K562 (cell line): ENCODE results near the gene HAND2. TPM values are rescaled to one million over a fixed set of nuclear protein-coding genes. Genes with fewer than 3 reads are reported as not detected.

Experiments used
- ATAC-seq: fragments of 200-7000 bp; cut with Tn5 transposase; 3 replicates; pipeline ENCODE4 v1.9.1; 2020; ENCODE audit warnings: moderate library complexity
- BruUV-seq: library from RNA; stranded (reverse); fragments of 400-500 nt; replicated peaks from 2 replicates; lab custom pipeline; 2021; lab: Mats Ljungman, UMichigan
- CTCF ChIA-PET: fragments of 300-600 bp; formaldehyde crosslinking; extraction: SDS; loops from one replicate; lab custom pipeline; 2021; ENCODE audit warnings: low intra/inter-chr PET ratio; lab: Yijun Ruan, JAX
- POLR2A ChIA-PET: fragments of 300-600, 350-650 bp; sonication (Branson Sonifier 250); formaldehyde crosslinking; extraction: SDS; loops from one replicate; lab custom pipeline; 2021; ENCODE audit warnings: antibody characterized with exemption, inconsistent platforms; lab: Yijun Ruan, JAX
- DNase-seq, 4 experiments: peaks; one replicate each; pipeline versions ENCODE4 v3.0.0 to v3.0.0-alpha.2; 2011 to 2018; ENCODE audit warnings: low spot score in 3 of 4, mixed read lengths in 3 of 4; ENCODE audit errors: extremely low read depth in 1 of 4
- FAIRE-seq: peaks from 2 replicates; lab custom pipeline; 2011; peaks lifted over from hg19 to GRCh38; lab: Jason Lieb, UNC
- H2AFZ ChIP-seq: 2 replicates; pipeline ENCODE4 v1.6.0; 2011; ENCODE audit warnings: low read depth, low read length, control low read depth, inconsistent platforms
- H3K27ac ChIP-seq: fragments of 200-600 bp; 3 replicates; pipeline ENCODE4 v1.8.0; 2011; ENCODE audit warnings: low read depth, mild to moderate bottlenecking, control low read depth, inconsistent platforms, low read length, moderate library complexity, mixed read lengths; ENCODE audit errors: extremely low read depth
- H3K27me3 ChIP-seq, 2 experiments: fragments of 300-600 bp in 1 of 2; 2 replicates in 1 of 2; 3 replicates in 1 of 2; pipeline versions ENCODE4 v1.6.0 to v1.8.0; 2011; ENCODE audit warnings: inconsistent platforms in 2 of 2, low read length in 2 of 2, mild to moderate bottlenecking in 1 of 2, mixed read lengths in 1 of 2, moderate library complexity in 1 of 2; ENCODE audit not compliant: control insufficient read depth in 2 of 2, insufficient read depth in 2 of 2
- H3K36me3 ChIP-seq: fragments of 300-600 bp; 3 replicates; pipeline ENCODE4 v1.8.0; 2011; ENCODE audit warnings: mild to moderate bottlenecking, low read length, inconsistent platforms; ENCODE audit not compliant: control insufficient read depth, insufficient read depth
- H3K4me1 ChIP-seq, 2 experiments: fragments of 200-600 bp in 1 of 2; replicated peaks in 1 of 2; 2 replicates in 1 of 2; 3 replicates in 1 of 2; pipeline versions ENCODE4 v1.5.1 to v1.8.0; 2011; ENCODE audit warnings: inconsistent platforms in 2 of 2, low read length in 2 of 2, mild to moderate bottlenecking in 1 of 2, mixed read lengths in 1 of 2, moderate library complexity in 1 of 2; ENCODE audit not compliant: control insufficient read depth in 2 of 2, insufficient read depth in 2 of 2
- H3K4me2 ChIP-seq: 2 replicates; pipeline ENCODE4 v1.6.1; 2011; ENCODE audit warnings: low read length, control low read depth, inconsistent platforms, mixed read lengths; ENCODE audit not compliant: insufficient read depth
- H3K4me3 ChIP-seq: fragments of 200-600 bp; sonication (generic), shearing (Covaris generic); 2 replicates; pipeline ENCODE4 v1.5.1; 2016; ENCODE audit warnings: control low read depth, inconsistent platforms
- H3K79me2 ChIP-seq: fragments of 200-600 bp; 3 replicates; pipeline ENCODE4 v1.8.0; 2011; ENCODE audit warnings: low read length, inconsistent platforms; ENCODE audit not compliant: control insufficient read depth, insufficient read depth
- H3K9ac ChIP-seq, 2 experiments: 2 replicates each; pipeline versions ENCODE4 v1.6.0 to v1.6.1; 2011; ENCODE audit warnings: low read depth in 2 of 2, low read length in 2 of 2, control low read depth in 1 of 2, inconsistent platforms in 1 of 2, mild to moderate bottlenecking in 1 of 2, mixed read lengths in 1 of 2; ENCODE audit not compliant: insufficient read depth in 1 of 2
- H3K9me1 ChIP-seq: one replicate; pipeline ENCODE4 v1.6.0; 2011; ENCODE audit warnings: inconsistent platforms, mild to moderate bottlenecking, low read length, moderate library complexity; ENCODE audit not compliant: control insufficient read depth, insufficient read depth
- H3K9me3 ChIP-seq: replicated peaks from 2 replicates; pipeline ENCODE4 v1.5.1; 2011; ENCODE audit warnings: low read depth, low read length, inconsistent platforms; ENCODE audit not compliant: control insufficient read depth, insufficient read depth
- H4K20me1 ChIP-seq: replicated peaks from 2 replicates; pipeline ENCODE4 v1.6.1; 2011; ENCODE audit warnings: low read length, inconsistent platforms, mixed read lengths; ENCODE audit not compliant: control insufficient read depth, insufficient read depth
- BRD4 ChIP-seq: fragments of 200-600 bp; sonication (generic); IDR thresholded peaks from 2 replicates; pipeline ENCODE4 v1.6.1; 2017; ENCODE audit warnings: inconsistent platforms
- ETV6 ChIP-seq, 3 experiments: fragments of 150-350 bp in 1 of 3; sonication (generic) in 1 of 3; formaldehyde crosslinking in 1 of 3; IDR thresholded peaks; 2 replicates each; pipeline versions ENCODE4 v1.6.1 to v1.8.0; 2014 to 2022; ENCODE audit warnings: borderline replicate concordance in 2 of 3, low read depth in 2 of 3, antibody characterized with exemption in 1 of 3, low read length in 1 of 3, mild to moderate bottlenecking in 1 of 3, missing genetic modification reagents in 1 of 3
- HNRNPK ChIP-seq: fragments of 200-400 bp; formaldehyde crosslinking; IDR thresholded peaks from one replicate; pipeline ENCODE4 v1.6.1; 2018; ENCODE audit warnings: mild to moderate bottlenecking, low read depth, low read length; ENCODE audit not compliant: poor library complexity, severe bottlenecking
- NBN ChIP-seq: fragments of 450-650 bp; IDR thresholded peaks from 2 replicates; pipeline ENCODE4 v1.6.1; 2016; ENCODE audit warnings: low read depth, mild to moderate bottlenecking
- RBBP5 ChIP-seq: fragments of 200-600 bp; sonication (generic); IDR thresholded peaks from 2 replicates; pipeline ENCODE4 v1.6.1; 2012; ENCODE audit warnings: borderline replicate concordance, mild to moderate bottlenecking, low read length, control low read depth, inconsistent platforms; ENCODE audit not compliant: insufficient read depth, poor library complexity, severe bottlenecking
- SAFB ChIP-seq: fragments of 200-400 bp; formaldehyde crosslinking; IDR thresholded peaks from 2 replicates; pipeline ENCODE4 v1.6.1; 2017; ENCODE audit warnings: low read depth, low read length, borderline replicate concordance
- ZNF644 ChIP-seq: fragments of 200-800 bp; sonication (Bioruptor generic); IDR thresholded peaks from 2 replicates; pipeline ENCODE4 v1.6.1; 2016; ENCODE audit warnings: low read depth, missing genetic modification characterization, missing compliant biosample characterization
- ZNF695 ChIP-seq: fragments of 450-650 bp; formaldehyde crosslinking; IDR thresholded peaks from 2 replicates; pipeline ENCODE4 v1.4.0; 2020; ENCODE audit warnings: mild to moderate bottlenecking, moderate library complexity
- WGBS: fragments of 100-300 bp; shearing (Covaris generic); methylation state at CpG from one replicate; pipeline ENCODE4 v1.1.6; 2016; ENCODE audit warnings: low coverage, mixed read lengths; ENCODE audit not compliant: insufficient coverage; ENCODE audit errors: missing lambda C conversion rate; 5-methylcytosine and 5-hydroxymethylcytosine counted together
- in situ Hi-C: fragments of 300-500 bp; cut with MboI; formaldehyde crosslinking; loops from 4 replicates; pipeline ENCODE4 v1.15.0; 2018; ENCODE audit warnings: inconsistent platforms, mixed read lengths
- intact Hi-C: fragments of 100-400 bp; cut with micrococcal nuclease; formaldehyde crosslinking; loops from 2 replicates; pipeline ENCODE4 v1.14.2; 2022
- polyA plus RNA-seq, 8 experiments: library from polyadenylated mRNA; depleted of rRNA in 4 of 8; stranded (reverse) in 5 of 8; unstranded in 3 of 8; fragments of >200 nt; fragmentation: Nextera tagmentation in 2 of 8; fragmentation: Illumina TruSeq in 1 of 8; extraction: Ambion mirVana in 2 of 8; extraction: Trizol in 1 of 8; gene quantifications; 2 replicates each; pipeline versions ENCODE4 v1.2.1 to v1.2.3, GENCODE V29; 2011 to 2014; ENCODE audit warnings: inconsistent platforms in 1 of 8, missing spikeins in 1 of 8
- total RNA-seq, 7 experiments: library from RNA; depleted of rRNA in 6 of 7; stranded (reverse); fragments of >200 nt in 6 of 7; fragmentation: Illumina TruSeq in 2 of 7; extraction: Trizol in 2 of 7; gene quantifications; 2 replicates each; pipeline versions ENCODE4 v1.2.1 to v1.2.3, GENCODE V29; 2011 to 2021; ENCODE audit warnings: low replicate concordance in 1 of 7
- TF ChIP-seq, protein P1 (sequence below): IDR thresholded peaks from 2 replicates; pipeline ENCODE4 v1.6.1; 2016; ENCODE audit warnings: missing genetic modification characterization, missing compliant biosample characterization

The HAND2 gene
- total and polyA plus RNA-seq, 9 of the 15 experiments (the other 6 are each of a cell fraction or from before 2014, with no cell fraction given) = 1.7 to 12.8 (median 4.9) TPM

DNA sequence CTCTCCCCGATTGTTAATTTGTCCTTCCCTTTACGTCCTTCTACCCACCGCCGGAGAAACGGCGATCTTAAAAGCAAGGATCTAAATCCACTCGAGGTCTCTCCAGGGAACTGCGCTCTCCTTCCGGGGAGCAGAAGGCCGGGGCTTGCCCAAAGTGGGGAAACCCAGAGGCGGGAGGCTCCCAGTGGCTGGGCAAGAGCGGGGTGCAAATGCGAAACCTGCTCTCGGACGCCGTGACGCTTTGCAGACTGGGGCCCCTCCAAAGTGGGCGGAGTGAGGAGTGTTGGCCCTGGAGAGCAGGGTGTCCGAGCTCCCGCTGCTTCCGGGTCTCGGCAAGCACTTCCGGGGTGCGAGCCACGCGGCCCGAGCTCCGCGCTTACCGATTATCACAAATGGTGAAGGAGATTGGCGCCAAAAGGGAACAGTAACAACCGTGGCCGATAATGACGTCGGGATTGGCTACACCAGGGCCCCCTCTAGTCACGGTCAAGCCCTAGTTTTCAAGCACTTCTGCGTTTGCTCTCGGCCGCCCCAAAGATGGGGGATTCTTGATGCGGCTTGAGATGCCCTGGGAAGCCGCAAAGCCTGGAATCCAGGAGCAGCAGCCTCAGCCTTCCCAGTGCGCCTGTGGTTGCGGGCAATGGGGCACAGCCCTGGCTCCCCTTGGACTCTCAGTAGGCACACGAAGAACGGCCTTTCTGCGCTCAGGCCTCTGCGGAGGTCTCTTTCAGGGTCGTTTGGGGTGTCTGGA is 29.0 kb downstream of the HAND2 start:
- in situ Hi-C loops = loop anchor here (25.0 kb wide), 1 partner anchor 486 kb away; no protein-coding TSS in a partner anchor

More for the DNA sequence above, 29.0 kb downstream of the HAND2 start:
- FAIRE-seq = no peak
- whole genome bisulfite sequencing = 57% methylated on average over 38 of the region's 48 CpGs
- intact Hi-C loops = loop anchor here (10.0 kb wide), 1 partner anchor 324 kb away; no protein-coding TSS in a partner anchor
- TF ChIP-seq ZNF644 (no peak), ETV6 (IDR thresholded peaks at IDR 0.05; ENCODE audit: borderline replicate concordance in 1 of 2, low read depth in 2 of 2, low read length in 1 of 2) (no peak), ETV6 (CRISPR knock-in tag; IDR thresholded peaks at IDR 0.05; ENCODE audit: borderline replicate concordance) (no peak), ZNF695 (CRISPR knock-in tag) (no peak), RBBP5 (no peak), BRD4 (no peak), HNRNPK (no peak), NBN (no peak), SAFB (no peak)
- TF ChIP-seq, protein P1, sequence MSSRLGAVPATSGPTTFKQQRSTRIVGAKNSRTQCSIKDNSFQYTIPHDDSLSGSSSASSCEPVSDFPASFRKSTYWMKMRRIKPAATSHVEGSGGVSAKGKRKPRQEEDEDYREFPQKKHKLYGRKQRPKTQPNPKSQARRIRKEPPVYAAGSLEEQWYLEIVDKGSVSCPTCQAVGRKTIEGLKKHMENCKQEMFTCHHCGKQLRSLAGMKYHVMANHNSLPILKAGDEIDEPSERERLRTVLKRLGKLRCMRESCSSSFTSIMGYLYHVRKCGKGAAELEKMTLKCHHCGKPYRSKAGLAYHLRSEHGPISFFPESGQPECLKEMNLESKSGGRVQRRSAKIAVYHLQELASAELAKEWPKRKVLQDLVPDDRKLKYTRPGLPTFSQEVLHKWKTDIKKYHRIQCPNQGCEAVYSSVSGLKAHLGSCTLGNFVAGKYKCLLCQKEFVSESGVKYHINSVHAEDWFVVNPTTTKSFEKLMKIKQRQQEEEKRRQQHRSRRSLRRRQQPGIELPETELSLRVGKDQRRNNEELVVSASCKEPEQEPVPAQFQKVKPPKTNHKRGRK = no peak
- H3K4me2 ChIP-seq = no peak overlapping the region
- no TSS peak for BruUV-seq
- no peaks in the 10 kb centered on the region for H3K36me3 ChIP-seq
- H2AFZ ChIP-seq = no peak overlapping the region
- no peak overlapping the region for H3K27ac ChIP-seq
- H4K20me1 ChIP-seq = no peaks in the 10 kb centered on the region
- peaks cover 0 to 6% of the 10 kb centered on the region in 2 experiments; a peak in 2 of 5 replicates for H3K4me1 ChIP-seq
- DNase-seq = no peak
- ATAC-seq = no peak
- POLR2A ChIA-PET = interaction anchor here (0.7 kb wide), 1 partner anchor 21 kb away, joined by 3 read pairs; no protein-coding TSS in a partner anchor
- H3K27me3 ChIP-seq = no peaks in the 10 kb centered on the region; a peak in 1 of 5 replicates
- H3K79me2 ChIP-seq = no peaks in the 10 kb centered on the region
- H3K4me3 ChIP-seq = no peak overlapping the region
- CTCF ChIA-PET = no interaction called here
- H3K9me1 ChIP-seq = no peaks in the 10 kb centered on the region
- H3K9ac ChIP-seq = no peak overlapping the region
- H3K9me3 ChIP-seq = no peaks in the 10 kb centered on the region
